Caki2 (cell line): Measurements from ENCODE around the gene GJA3. TPM values are rescaled to one million over a fixed set of nuclear protein-coding genes. Genes with fewer than 3 reads are reported as not detected.

Experiments
- DNase-seq: peaks from one replicate; pipeline ENCODE4 v3.0.0-alpha.2; 2015; ENCODE audit warnings: low read depth
- in situ Hi-C: cut with HindIII; loops from 2 replicates; pipeline ENCODE4 v1.10.0; 2016; ENCODE audit warnings: low sequenced_read_pairs, low pct_unique_long_range_greater_than_20kb, mixed read lengths
- total RNA-seq: library from RNA; depleted of rRNA; stranded (reverse); fragments of >200 nt; shearing (Covaris generic); gene quantifications from 2 replicates; pipeline ENCODE4 v1.2.3, GENCODE V29; 2014; ENCODE audit warnings: low replicate concordance; rRNA removed

GJA3 gene
- total RNA-seq, 1 experiment from 2014 or later: 5.6 TPM

GRCh38 chr13:20119960-20120359 is 40.9 kb downstream of the GJA3 start:
- in situ Hi-C loops: no loop called here
- no peak for DNase-seq

DNA sequence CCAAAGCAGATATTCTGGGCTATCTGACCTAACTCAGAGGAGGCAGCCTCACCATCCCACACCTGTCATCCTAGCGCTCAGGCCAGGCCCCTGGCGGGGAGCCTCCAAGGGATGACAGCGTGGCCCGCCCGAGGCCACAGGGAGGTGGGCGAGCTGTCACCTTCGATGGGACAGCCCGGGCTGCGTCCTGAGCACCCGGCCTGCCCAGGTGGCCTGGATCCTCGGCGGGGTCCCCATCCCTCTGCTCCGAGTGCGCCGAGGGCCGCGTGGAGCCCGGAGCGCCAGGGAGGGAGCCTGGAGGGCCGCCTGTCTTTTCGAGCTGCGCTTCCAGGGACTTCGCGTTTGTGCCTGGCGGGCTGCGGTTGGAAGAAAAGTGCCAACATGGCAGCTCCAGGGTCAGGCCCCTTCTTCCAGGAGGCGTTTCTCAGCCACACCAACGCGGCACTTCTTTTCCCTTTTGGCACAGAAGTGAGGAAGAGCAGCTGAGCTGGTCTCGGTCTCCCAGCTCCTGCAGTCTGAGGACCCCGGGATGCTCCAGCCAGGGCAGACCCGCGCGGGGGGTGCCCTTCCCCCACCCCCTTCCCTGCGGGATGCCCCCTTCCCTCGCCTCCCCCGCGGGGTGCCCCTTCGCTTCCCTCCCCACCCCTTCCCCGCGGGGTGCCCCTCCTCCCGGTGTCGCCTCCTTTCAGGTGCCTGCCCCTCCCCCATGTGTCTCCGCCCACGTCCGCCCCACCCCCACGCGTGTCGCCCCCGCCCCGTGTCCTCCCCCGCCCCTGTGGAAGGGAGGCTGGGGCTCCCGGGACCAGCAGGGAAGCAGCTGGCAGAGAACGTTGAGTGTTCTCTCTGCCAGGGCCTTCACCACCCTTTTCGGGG is 42.3 kb downstream of the GJA3 start:
- in situ Hi-C loops: no loop called here
- DNase-seq: peak; percentile 69

DNA sequence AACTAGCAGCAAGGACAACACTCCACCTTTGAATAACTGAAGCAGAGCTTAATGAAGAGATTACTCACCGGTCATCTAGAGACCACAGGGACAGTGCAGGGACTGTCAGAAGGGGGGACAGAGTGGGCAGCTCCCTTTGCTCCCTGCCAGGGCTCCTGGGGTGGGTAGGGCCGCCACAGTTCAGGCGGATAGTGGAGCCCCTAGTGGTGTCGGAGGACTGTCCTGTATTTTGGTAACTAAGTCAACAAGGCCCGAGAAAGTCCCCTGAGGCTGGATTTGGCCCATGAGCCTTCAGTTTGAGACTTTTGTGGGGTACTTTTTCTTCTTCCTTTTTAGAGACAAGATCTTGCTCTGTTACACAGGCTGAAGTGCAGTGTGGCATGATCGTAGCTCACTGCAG is 44.6 kb downstream of the GJA3 start:
- in situ Hi-C loops: no loop called here
- no peak for DNase-seq

DNA sequence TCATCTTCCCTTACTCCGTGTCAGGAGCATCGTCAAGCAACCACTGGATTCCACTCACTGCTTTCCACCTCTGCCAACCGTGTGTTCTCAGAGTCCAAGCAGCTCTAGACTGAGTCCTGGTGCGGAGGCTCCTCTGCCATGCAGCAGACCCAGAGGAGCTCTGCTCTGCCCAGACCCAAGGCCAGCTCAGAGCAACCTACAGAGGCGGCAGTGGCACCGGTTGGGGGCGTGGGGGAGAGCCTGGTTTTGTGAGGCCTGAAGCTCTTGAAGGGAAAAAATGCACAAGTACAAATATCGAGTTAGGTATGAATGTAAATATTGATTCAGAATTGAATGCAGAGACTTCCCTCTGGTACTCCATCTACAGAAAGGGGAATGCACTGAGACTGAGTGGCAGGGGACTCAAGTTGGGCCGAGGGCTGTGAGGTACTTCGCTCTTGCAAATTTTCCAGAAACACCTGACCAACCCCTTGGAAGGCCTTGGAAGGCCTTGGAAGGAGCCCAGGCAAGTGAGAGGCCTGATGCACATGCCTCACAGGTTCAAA is 46.7 kb downstream of the GJA3 start:
- no peak for DNase-seq
- in situ Hi-C loops: no loop called here

GRCh38 chr13:20109037-20109436 is 51.8 kb downstream of the GJA3 start:
- in situ Hi-C loops: no loop called here
- DNase-seq: no peak

- in situ Hi-C loops: no loop called here
- DNase-seq: no peak
These were observed 54.1 kb downstream of the GJA3 start for GRCh38 chr13:20106742-20107141.

GRCh38 chr13:20105161-20105689 is 55.6 kb downstream of the GJA3 start:
- in situ Hi-C loops: no loop called here
- no peak for DNase-seq

GRCh38 chr13:20102525-20103180 is 58.2 kb downstream of the GJA3 start:
- DNase-seq: no peak
- in situ Hi-C loops: no loop called here

GRCh38 chr13:20101467-20102316 is 59.2 kb downstream of the GJA3 start:
- in situ Hi-C loops: no loop called here
- DNase-seq: no peak

GRCh38 chr13:20099319-20099718 is 61.5 kb downstream of the GJA3 start:
- no peak for DNase-seq
- in situ Hi-C loops: no loop called here

DNA sequence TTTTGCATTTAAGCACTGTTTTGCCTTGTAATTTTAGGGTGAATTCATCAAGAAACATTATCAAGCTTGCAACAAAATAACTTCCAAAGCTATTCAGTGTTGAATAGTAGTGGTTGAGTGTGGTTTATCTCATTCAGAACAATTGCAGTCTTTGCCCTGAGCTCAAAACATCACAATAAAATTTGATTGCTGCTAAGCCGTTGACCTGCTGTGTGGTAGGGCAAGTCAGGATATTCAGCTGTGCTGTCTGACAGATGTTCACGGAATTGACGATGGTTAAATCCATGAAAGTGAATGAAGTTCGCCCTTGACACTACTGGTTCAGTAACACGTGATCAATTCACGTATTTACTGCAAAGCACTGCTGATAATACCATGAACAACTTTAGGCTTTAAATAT is 66.9 kb downstream of the GJA3 start:
- in situ Hi-C loops: no loop called here
- no peak for DNase-seq

DNA sequence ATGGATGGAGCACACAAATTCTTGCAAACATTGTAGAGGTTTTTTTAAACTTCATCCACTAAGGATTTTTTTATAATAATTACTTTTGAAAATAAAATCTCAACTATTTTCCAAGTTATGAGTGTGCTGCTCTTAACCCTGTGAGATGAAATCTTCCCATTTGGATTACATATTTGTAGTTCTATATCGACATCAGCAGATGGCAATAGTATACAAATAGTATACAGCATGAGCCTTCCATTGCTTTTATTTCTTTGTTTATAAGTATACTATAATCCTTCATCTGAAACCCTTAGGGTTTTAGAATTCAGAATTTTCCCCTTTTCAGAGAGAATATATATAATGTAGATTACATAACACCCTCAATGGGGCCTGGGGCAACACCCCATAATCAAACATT is 70.5 kb downstream of the GJA3 start:
- DNase-seq: peak; percentile 6
- in situ Hi-C loops: no loop called here

Other genes with a start within 250 kb of the GJA3 start
- gene ZMYM2, start 202.3 kb downstream of the GJA3 start, total RNA-seq: 14.9 and 42.8 TPM in 2 replicates
- gene GJB2, start 31.9 kb upstream of the GJA3 start, total RNA-seq: 2.8 and 3.7 TPM in 2 replicates
- not detected in 2 replicates for gene GJB6, start 71.3 kb upstream of the GJA3 start, total RNA-seq